Fibroblast of the aortic adventitia (primary cell): ENCODE data around the gene MAP3K1. TPM values are rescaled to one million over a fixed set of nuclear protein-coding genes. Genes with fewer than 3 reads are reported as not detected.
"Not testable (repeated sequence)": the region's sequence is repeated elsewhere in the genome, so short reads cannot be mapped to it uniquely, and the experiment has no call there.

Source experiments
- DNase-seq: peaks from one replicate; pipeline ENCODE4 v3.0.0-alpha.2; 2010; ENCODE audit warnings: low read depth
- H3K4me3 ChIP-seq: 2 replicates; pipeline ENCODE4 v1.5.1; 2011; ENCODE audit warnings: low read depth, mild to moderate bottlenecking, control low read depth, low read length, moderate library complexity
- total RNA-seq: library from RNA; depleted of rRNA; stranded (reverse); fragments of >200 nt; gene quantifications from 2 replicates; pipeline ENCODE4 v1.2.3, GENCODE V29; 2012; ENCODE audit warnings: low replicate concordance
- TF ChIP-seq, protein P1 (sequence below): IDR thresholded peaks from 2 replicates; pipeline ENCODE4 v1.5.1; 2011; ENCODE audit warnings: mild to moderate bottlenecking, low read length, control low read depth, inconsistent platforms; ENCODE audit not compliant: insufficient read depth

MAP3K1 gene
- total RNA-seq, 1 donor: 5.5 TPM

GRCh38 chr5:56815658-56816545 lies 553 bp downstream of the MAP3K1 start:
- DNase-seq: no peak
- TF ChIP-seq, protein P1, sequence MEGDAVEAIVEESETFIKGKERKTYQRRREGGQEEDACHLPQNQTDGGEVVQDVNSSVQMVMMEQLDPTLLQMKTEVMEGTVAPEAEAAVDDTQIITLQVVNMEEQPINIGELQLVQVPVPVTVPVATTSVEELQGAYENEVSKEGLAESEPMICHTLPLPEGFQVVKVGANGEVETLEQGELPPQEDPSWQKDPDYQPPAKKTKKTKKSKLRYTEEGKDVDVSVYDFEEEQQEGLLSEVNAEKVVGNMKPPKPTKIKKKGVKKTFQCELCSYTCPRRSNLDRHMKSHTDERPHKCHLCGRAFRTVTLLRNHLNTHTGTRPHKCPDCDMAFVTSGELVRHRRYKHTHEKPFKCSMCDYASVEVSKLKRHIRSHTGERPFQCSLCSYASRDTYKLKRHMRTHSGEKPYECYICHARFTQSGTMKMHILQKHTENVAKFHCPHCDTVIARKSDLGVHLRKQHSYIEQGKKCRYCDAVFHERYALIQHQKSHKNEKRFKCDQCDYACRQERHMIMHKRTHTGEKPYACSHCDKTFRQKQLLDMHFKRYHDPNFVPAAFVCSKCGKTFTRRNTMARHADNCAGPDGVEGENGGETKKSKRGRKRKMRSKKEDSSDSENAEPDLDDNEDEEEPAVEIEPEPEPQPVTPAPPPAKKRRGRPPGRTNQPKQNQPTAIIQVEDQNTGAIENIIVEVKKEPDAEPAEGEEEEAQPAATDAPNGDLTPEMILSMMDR: no peak
- H3K4me3 ChIP-seq: peak overlapping the region; percentile 72

- H3K4me3 ChIP-seq: peak overlapping the region; percentile 72
- peak; percentile 43 for DNase-seq
- TF ChIP-seq, protein P1: no peak
Measured at GRCh38 chr5:56816546-56817081, 1.3 kb downstream of the MAP3K1 start.

DNA sequence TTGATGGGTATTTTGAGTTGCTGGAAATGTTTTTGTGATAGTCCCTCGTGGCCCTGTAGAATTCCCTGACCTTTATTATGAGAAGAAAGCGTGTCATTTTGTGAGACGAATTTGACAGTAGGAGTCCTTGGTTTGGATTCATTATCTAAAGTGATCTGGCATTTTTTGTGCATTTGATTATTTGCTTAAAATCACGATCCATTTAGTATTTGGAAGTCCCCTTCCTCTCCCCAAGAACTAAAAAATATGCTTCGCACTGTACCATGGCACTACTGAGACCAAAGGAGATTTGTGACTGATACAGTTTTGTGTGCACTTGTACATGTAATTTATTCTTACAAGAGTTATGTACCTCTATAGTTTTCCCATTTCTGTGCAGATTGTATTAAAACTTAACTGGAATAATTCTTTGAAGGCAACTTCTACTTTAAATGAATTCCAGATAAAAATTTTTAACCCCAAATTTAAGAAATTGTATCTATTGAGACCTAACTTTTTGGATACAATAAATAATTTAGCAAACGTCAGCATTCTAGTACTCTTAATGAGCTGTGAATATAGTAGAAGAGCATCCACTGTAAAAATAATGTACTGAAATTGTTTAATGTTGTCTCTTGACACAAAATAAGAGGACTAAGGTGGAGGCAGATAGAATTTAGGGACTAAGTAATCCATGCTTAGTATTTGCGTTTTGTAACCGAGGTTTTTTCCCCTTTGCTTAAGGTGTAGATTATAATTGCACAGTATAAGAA lies 2.1 kb downstream of the MAP3K1 start:
- TF ChIP-seq, protein P1: no peak
- no peak for DNase-seq
- peak overlapping the region; percentile 72 for H3K4me3 ChIP-seq

DNA sequence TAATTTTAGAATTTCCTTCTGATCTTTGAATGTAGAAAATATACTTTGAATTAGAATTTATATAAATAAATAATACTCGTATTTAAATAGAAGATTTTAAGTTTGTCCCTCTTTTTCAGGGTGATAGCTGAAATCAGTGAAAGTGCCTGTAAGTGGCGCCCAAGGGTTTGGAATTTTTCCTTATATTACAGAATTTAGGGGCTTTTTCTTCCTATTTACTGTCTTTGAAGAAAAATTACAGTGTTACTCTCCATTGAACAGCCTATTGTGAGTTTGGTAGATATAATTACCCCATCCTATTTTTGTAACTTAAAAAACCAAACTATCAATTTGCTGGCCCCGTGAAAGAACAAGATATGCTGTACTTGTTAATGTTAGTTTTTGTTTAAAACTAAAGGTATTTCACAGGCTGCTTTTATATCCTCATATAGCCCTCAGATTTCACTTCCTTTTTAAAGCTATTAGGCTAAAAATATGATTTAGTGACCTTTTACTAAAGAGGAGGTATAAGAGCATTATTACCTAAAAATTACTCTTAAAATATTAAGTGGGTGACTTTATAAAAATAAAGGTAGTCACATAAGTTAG lies 3.2 kb downstream of the MAP3K1 start:
- peak; percentile 53 for DNase-seq
- TF ChIP-seq, protein P1: peak; percentile 44
- peak overlapping the region; percentile 3 for H3K4me3 ChIP-seq

DNA sequence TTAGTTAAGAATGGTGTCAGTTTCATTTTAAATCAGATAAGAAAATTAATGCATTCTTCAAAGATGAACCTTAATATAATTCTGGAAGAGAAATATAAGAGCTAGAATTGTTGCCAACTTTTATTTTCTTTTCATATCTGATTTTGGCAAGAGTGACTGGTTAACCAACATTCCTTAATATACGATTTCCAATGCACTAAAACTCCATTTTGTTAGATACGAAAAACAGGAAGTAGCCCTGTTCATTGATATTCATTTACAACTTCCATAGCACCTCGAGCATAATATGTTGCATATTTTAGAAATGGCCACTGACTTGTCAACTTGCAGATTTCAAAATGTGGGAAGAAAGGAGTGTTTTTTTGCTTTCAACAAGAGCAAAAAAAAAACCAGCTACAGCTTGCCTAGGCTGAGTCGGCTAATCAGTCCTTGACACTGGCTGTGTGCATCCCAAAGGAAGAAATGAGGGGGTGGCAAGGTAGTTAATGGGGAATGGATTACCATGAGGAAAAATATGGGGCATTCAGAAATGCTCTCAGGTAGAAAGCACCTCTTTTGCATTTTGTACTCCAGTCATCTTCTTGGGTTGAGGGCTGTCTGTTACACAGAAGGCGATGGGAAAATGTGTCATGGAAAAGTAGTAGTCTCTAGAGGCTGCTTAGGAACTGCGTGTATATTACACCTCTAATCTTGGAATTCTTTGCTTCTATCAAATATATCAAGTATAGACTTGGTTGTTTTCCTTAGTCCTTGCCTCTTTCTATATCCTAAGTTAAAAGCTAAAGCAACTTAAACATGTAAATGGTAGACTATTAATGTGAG lies 3.9 kb downstream of the MAP3K1 start:
- TF ChIP-seq, protein P1: no peak
- H3K4me3 ChIP-seq: peak overlapping the region; percentile 1
- DNase-seq: peak; percentile 23

GRCh38 chr5:56821868-56822267 lies 6.5 kb downstream of the MAP3K1 start:
- DNase-seq, H3K4me3 ChIP-seq: not testable (repeated sequence)
